GM23248 (cell line): ENCODE data around the gene CCDC144A.
"Not testable (repeated sequence)": the region's sequence is repeated elsewhere in the genome, so short reads cannot be mapped to it uniquely, and the experiment has no call there.

Experiments
- EZH2 ChIP-seq: fragments of 200-600 bp; sonication (generic); IDR thresholded peaks from 2 replicates; pipeline ENCODE4 v1.6.1; 2018; ENCODE audit warnings: antibody characterized with exemption, mild to moderate bottlenecking; ENCODE audit not compliant: insufficient read depth, poor library complexity, severe bottlenecking
- EZH2phosphoT487 ChIP-seq: fragments of 200-600 bp; sonication (generic); IDR thresholded peaks from 2 replicates; pipeline ENCODE4 v1.6.1; 2018; ENCODE audit warnings: antibody characterized with exemption, moderate library complexity, mild to moderate bottlenecking, low read depth; ENCODE audit not compliant: insufficient read depth

DNA sequence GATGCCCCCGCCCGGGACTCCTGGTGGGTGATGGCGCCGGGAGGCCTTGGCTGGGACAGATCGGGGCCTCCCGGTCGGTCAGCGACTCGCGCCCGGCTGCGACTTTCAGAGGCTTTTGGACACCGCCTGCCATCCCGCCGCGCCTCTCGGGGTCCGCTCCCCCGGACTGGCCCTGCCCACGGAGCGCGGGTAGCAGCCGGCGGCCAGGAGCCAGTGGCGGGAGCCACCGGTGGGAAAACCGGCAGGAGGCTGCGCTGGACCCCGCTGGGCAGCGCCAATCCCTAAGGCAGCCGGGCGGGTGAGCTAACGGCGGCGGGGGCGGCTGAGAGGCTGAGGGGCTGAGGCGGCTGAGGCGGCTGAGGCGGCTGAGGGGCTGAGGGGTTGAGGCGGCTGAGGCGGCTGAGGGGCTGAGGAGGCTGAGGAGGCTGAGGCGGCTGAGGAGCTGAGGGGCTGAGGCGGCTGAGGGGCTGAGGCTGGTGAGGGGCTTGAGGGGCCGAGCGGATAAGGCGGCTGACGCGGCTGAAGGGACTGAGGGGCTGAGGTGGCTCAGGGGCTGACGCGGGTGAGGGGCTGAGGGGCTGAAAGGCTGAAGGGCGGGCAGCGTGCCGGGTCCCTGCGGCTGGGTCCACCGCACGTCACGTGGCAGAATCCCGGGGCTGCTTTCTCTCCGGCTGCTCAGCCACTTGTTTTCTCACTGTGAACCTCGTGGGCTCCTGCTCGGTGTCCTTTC is 23.0 kb upstream of the CCDC144A start:
- not testable (repeated sequence) for TF ChIP-seq EZH2phosphoT487, EZH2
